DLD1 (cell line): ENCODE results near the gene SNCAIP.

Source experiments
- in situ Hi-C: cut with HindIII; loops from 2 replicates; pipeline ENCODE4 v1.10.0; 2017; ENCODE audit warnings: low sequenced_read_pairs

The SNCAIP gene

GRCh38 chr5:122455939-122456338 is 143.9 kb downstream of the SNCAIP start:
- in situ Hi-C loops = no loop called here

GRCh38 chr5:122457178-122457826 is 145.3 kb downstream of the SNCAIP start:
- in situ Hi-C loops = no loop called here

GRCh38 chr5:122458278-122458872 is 146.3 kb downstream of the SNCAIP start:
- in situ Hi-C loops = no loop called here

- in situ Hi-C loops = loop anchor here (10.0 kb wide), 1 partner anchor 268 kb away; no protein-coding TSS in a partner anchor
Measured at GRCh38 chr5:122462486-122462885, 150.4 kb downstream of the SNCAIP start.

GRCh38 chr5:122463221-122463620 is 151.2 kb downstream of the SNCAIP start:
- in situ Hi-C loops = loop anchor here (10.0 kb wide), 1 partner anchor 268 kb away; no protein-coding TSS in a partner anchor

GRCh38 chr5:122464191-122464590 is 152.2 kb downstream of the SNCAIP start:
- in situ Hi-C loops = loop anchor here (10.0 kb wide), 1 partner anchor 269 kb away; no protein-coding TSS in a partner anchor

- in situ Hi-C loops = loop anchor here (10.0 kb wide), 1 partner anchor 270 kb away; no protein-coding TSS in a partner anchor
Measured at GRCh38 chr5:122465031-122465577, 153.1 kb downstream of the SNCAIP start.

GRCh38 chr5:122465994-122466393 is 154.0 kb downstream of the SNCAIP start:
- in situ Hi-C loops = loop anchor here (10.0 kb wide), 1 partner anchor 271 kb away; no protein-coding TSS in a partner anchor

GRCh38 chr5:122468351-122469116 is 156.5 kb downstream of the SNCAIP start:
- in situ Hi-C loops = loop anchor here (10.0 kb wide), 1 partner anchor 274 kb away; no protein-coding TSS in a partner anchor

- in situ Hi-C loops = loop anchor here (10.0 kb wide), 1 partner anchor 275 kb away; no protein-coding TSS in a partner anchor
Measured at GRCh38 chr5:122469384-122469919, 157.4 kb downstream of the SNCAIP start.

- in situ Hi-C loops = no loop called here
Measured at GRCh38 chr5:122470365-122470764, 158.3 kb downstream of the SNCAIP start.

- in situ Hi-C loops = no loop called here
Measured at GRCh38 chr5:122471031-122471751, 159.2 kb downstream of the SNCAIP start.

- in situ Hi-C loops = no loop called here
Measured at GRCh38 chr5:122471752-122472061, 159.7 kb downstream of the SNCAIP start.

- in situ Hi-C loops = no loop called here
Measured at GRCh38 chr5:122473138-122473843, 161.3 kb downstream of the SNCAIP start.

- in situ Hi-C loops = no loop called here
Measured at GRCh38 chr5:122473941-122474340, 161.9 kb downstream of the SNCAIP start.

GRCh38 chr5:122478741-122479442 is 166.9 kb downstream of the SNCAIP start:
- in situ Hi-C loops = no loop called here

- in situ Hi-C loops = no loop called here
Measured at GRCh38 chr5:122480146-122480545, 168.1 kb downstream of the SNCAIP start.

GRCh38 chr5:122484103-122484502 is 172.1 kb downstream of the SNCAIP start:
- in situ Hi-C loops = no loop called here

- in situ Hi-C loops = no loop called here
Measured at GRCh38 chr5:122485226-122485625, 173.2 kb downstream of the SNCAIP start.
